Femur (tissue), 1 donor: ENCODE results near the gene TRAPPC3.

Experiments used
- DNase-seq: peaks from one replicate; pipeline ENCODE4 v3.0.0-alpha.2; 2017

Gene TRAPPC3

GRCh38 chr1:36151134-36151844 is 2.0 kb upstream of the TRAPPC3 start:
- no peak for DNase-seq

DNA sequence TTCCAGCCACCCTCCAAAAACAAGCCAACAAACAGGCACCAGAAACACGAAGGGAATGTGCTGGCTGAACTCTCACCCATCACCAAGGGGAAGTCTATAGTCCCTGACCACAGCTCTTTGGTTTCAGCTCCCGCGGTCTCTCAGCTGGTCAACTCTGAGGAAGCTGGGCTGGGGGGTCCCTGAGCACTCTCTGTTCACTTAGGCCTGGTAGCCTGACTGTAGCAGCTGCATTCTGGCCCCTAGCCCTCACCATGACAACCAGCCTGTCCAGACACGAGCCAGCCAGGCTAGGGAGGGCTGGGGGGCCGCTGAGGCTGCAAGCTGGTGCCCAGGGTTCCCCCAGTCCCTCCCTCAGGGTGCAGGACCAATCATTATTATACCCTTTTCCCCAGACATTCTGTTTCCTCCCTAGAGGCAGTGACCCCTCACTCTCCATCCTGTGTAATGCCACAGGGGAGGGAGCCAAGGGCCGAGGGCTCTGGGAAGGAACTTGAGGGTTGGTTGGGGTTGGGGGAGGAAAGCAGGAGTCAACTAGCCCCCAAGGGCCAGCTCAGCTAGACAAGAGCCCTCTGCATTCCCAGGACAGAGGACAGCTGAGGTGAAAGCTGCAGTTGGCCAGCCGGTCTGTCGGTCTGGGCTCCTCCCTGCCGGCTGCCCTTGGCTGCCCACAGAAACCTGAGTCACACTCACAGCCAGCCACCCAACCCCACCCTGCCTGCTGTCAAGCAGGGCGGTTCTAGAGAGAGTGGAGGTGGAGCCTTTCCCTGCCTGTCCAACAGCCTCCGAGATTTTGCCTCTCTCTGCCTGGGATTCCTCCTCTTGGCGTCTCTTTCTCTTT is 1.2 kb upstream of the TRAPPC3 start:
- peak; percentile 95 for DNase-seq

- no peak for DNase-seq
Measured at GRCh38 chr1:36149973-36150295, 648 bp upstream of the TRAPPC3 start.

- DNase-seq: no peak
Measured at GRCh38 chr1:36148821-36149236, 457 bp downstream of the TRAPPC3 start.

GRCh38 chr1:36144413-36144812 is 4.9 kb downstream of the TRAPPC3 start:
- no peak for DNase-seq

- no peak for DNase-seq
Measured at GRCh38 chr1:36143424-36143823, 5.9 kb downstream of the TRAPPC3 start.

- no peak for DNase-seq
Measured at GRCh38 chr1:36142121-36142520, 7.2 kb downstream of the TRAPPC3 start.

GRCh38 chr1:36139521-36139920 is 9.8 kb downstream of the TRAPPC3 start:
- DNase-seq: no peak

DNA sequence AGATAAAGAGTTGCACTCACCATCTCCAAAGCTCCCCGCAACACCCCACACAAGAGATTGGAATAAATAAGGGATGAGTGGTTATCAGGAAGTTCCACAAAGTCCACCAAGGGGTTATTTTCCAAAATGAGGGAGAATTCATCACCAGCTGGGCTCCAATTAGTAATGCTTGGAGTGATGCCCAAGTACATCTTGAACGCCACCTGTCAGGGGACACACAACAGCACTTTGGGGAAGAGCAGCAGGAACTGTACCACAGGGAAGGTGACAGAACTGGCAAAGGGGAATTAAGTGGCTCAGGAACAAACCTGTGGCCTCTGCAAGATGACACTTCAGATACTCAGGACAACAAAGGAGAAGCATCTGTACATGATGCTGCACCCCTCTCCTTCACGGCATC is 11.5 kb downstream of the TRAPPC3 start:
- DNase-seq: no peak

DNA sequence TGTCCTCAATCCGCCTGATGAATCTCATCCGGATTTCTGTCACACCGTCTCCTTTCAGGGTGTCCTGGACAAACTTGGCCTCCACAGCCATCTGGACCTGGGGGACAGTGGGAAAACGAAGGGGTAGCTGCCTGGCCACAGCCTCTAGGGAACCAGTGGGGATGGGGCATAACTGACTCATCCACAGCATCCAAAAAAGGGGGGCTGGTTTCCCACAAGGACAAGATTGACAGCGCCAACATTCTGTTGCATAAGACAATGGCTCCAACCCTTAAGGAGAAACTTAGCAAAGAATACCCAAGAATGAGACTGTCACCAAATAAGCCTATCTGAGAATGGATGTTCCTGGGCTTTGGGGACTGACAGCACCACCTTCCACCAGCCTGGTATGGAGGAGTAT is 12.1 kb downstream of the TRAPPC3 start:
- peak; percentile 14 for DNase-seq

- peak; percentile 66 for DNase-seq
Measured at GRCh38 chr1:36136535-36136934, 12.8 kb downstream of the TRAPPC3 start.

DNA sequence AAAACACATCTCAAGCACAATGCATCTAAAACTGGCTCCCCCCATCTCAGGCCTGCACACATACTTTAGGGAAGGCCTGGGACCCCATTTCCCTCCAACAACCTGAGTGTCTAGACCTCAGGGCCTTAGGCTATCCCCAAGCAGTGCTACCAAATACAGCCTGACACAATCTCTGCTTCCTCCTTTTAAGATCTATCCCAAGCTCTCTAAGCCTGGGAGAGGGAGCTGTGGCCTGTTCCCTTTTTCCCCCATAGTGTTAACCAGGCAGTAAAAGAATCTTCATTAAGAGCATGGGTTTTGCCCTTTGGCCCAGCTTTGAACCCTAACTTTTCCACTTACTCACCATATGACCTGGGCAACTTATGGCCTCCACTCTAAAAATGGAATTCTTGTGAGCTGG is 13.5 kb downstream of the TRAPPC3 start:
- DNase-seq: no peak

DNA sequence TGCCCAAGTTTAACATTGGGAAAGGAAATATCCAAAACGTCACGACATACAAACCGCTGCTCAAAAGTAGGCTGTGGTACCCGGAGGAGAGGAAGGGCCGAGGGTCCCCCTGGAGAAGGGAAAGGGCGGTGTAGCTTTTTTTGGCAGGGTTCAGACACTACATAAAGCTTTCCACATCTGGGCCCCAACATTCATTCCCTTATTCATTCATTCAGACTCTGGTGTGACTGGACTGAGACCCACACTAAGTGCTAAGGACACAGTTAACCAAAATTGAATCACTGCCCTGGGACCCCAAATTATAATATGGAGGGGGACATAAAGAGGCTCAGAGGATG is 14.0 kb downstream of the TRAPPC3 start:
- peak; percentile 65 for DNase-seq

- peak; percentile 85 for DNase-seq
Measured at GRCh38 chr1:36134505-36135329, 14.6 kb downstream of the TRAPPC3 start.

DNA sequence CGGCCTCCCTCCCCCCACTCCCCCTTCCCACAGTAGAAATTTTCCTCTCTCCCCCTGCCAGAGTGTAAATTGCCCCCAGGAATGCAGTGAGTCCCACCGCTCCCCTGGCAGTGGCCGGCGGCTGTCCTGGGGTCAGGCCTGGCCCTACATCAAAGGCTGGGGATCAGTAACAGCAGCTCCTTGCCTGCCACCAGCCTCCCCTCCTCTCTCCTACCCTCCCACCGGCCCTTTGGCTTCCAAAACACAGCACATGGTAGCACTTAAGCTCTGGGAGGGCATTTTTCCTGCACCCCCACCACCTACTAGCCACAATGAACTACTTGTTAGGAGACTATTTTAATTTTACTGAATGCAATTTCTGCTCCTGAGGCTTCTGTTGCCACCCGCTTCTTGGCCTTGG is 15.3 kb downstream of the TRAPPC3 start:
- DNase-seq: peak; percentile 66

- peak; percentile 83 for DNase-seq
Measured at GRCh38 chr1:36133484-36133883, 15.8 kb downstream of the TRAPPC3 start.

DNA sequence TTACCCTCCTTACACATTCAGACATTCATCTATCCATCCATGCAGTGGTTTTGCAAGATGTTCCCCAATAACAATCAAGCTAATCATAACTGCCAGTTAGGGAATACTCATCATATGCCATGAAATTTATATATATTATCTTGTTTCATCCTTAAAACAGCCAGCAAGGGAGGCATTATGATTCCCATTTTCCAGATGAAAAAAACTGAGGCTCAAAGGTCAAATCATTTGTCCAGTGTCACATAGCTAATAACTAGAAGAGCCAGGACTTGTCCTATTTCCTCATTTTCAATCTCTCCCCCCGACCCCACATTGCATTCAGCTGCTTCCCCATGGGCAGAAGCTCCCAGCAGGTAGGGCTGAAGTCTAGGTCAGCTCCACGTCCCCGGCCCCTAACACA is 17.3 kb downstream of the TRAPPC3 start:
- no peak for DNase-seq

DNA sequence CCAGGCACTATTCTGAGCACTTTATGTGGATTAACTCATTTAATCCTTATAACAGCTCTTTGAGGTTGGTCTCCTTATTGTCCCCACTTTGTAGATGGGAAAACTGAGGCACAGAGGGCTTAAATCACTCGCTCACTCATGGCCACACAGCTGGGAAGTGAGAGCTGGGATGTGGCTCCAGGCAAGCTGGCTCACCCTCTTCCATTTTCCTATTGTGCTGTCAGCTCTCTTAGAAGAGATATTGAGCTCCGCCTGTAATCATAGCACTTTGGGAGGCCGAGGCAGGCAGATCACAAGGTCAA is 20.4 kb downstream of the TRAPPC3 start:
- DNase-seq: no peak

DNA sequence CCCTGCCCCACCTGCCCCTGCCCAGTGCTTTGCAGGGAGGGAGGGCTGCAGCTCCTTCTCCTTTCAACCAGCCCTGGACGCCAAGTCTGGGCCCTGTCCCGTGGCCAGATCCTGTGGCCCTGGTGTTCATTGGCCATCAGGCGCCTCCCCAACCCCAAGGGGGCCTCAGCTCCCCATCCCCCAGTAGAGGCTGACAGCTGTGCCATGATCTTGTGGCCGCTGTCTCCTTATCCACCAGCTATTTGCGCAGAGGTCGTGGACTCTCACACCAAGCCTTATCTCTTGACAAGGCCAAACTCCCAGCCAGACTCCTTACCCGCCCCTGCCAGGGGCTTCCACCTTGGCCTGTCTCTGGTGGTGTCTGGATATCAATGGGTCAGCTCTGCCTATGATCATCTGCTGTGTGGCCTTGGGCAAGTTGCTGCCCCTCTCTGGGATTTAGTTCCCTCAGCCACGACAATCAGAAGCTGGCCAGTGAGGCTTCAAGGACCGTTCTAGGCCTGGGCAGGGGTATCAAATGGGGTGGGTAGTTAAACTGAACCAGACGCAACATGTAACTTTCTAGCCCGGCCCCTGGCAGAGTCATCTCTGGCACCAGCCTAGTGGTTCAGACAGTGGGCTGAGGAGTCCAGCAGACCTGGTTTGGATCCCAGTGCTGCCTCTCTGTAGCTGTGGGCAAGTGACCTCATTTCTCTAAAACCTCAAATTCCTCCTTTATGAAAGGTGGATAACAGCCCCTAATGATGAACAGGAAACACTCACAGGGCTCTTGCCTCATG is 21.0 kb downstream of the TRAPPC3 start:
- no peak for DNase-seq

- DNase-seq: no peak
Measured at GRCh38 chr1:36126797-36127500, 22.3 kb downstream of the TRAPPC3 start.

DNA sequence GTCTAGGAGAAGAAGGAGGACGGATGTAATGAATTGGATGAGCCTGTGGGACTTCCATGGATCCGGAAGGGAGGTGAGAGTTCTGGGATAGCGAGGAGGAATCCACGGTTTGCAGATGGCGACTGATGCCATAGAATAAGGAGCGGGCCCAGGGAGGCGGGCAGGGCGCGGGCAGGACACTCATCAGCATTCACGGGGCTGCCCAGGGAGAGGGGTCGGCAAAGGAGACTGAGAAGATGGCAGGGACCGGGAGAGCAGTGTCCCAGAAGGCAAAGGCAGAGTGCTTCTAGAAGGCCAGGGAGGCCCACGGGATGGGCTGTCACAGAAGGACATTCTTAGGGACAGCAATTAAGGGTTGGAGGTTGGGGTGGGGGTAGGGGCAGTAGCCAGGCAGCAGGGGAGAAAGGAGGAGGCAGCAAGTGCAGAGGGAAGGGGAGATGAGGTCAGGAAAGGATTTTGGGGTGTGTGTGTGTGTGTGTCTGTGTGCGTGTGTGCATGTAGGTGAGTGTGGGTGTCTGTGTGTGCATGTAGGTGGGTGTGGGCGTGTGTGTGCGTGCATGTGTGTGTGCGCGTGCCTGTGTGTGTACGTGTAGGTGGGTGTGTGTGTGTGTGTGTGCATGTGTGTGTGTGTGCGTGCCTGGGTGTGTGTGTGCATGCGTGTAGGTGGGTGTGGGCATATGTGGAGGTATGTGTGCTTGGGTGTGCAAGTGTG is 23.1 kb downstream of the TRAPPC3 start:
- DNase-seq: no peak
